Erythroblast (primary cell): ENCODE results near the gene LDLRAD4.

Experiments used
- GATA1 ChIP-seq: IDR thresholded peaks from 2 replicates; pipeline ENCODE4 v1.6.1; 2011; ENCODE audit warnings: low read depth, mild to moderate bottlenecking, control low read depth, low read length, moderate library complexity
- POLR2A ChIP-seq: IDR thresholded peaks from 2 replicates; pipeline ENCODE4 v1.6.1; 2011; ENCODE audit warnings: mild to moderate bottlenecking, low read length

- TF ChIP-seq GATA1 (no peak), POLR2A (no peak)
These were observed 41.1 kb downstream of the LDLRAD4 start for GRCh38 chr18:13259701-13260100.
